ENCODE measurements around the gene SLMAP. TPM values are rescaled to one million over a fixed set of nuclear protein-coding genes. Genes with fewer than 3 reads are reported as not detected.
A peak's percentile ranks its signal among the peaks of the same experiment; 100 is the strongest.

The SLMAP gene
- polyA plus RNA-seq, 1 donor (not counting 4 experiments of a cell fraction or from before 2014, with no cell fraction given): 58.0 TPM

DNA sequence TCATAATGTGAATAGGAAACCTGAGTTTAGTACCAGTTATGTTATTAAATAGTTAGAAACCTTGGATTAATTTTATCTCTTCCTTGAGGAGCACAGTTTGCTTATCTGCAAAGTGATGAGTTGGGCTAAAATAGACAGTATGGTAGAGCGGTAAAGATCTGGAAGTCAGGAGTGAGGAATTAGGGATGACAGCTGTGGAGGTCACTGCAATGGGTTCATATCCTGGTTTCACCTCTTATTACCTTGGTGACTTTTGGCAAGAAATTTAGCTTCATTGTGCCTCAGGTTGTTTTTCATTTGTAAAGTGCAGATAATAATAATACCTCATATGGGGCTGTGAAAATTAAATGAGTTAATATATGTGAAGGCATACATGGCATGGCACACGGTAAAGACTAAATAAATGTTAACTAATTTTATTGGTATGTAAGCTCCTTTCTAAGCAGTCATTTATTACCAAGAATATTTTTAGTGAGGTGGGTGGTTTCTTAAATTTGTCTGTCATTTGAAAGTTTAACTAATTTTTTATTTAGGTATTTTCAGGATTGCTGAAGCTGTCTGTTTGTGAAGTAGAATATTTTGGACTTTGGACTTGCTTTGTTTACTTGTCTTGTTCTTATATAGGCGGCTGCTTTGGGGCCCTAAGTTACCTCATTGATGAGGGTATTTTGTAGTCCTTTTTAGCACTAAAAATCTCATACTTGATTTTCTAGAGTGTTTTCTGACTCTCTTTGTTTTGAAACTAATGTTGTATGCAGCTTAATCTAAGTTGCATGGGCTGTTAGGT, 41.8 kb downstream of the SLMAP start:
- H3K9ac ChIP-seq (ENCODE audit: control insufficient read depth, extremely low read depth, insufficient read depth, low read length): no peak overlapping the region
- DNase-seq (ENCODE audit: low read depth, low spot score): no peak
- no peak overlapping the region for H3K27ac ChIP-seq (ENCODE audit: control insufficient read depth, insufficient read depth, low read length)
- TF ChIP-seq, protein P1, sequence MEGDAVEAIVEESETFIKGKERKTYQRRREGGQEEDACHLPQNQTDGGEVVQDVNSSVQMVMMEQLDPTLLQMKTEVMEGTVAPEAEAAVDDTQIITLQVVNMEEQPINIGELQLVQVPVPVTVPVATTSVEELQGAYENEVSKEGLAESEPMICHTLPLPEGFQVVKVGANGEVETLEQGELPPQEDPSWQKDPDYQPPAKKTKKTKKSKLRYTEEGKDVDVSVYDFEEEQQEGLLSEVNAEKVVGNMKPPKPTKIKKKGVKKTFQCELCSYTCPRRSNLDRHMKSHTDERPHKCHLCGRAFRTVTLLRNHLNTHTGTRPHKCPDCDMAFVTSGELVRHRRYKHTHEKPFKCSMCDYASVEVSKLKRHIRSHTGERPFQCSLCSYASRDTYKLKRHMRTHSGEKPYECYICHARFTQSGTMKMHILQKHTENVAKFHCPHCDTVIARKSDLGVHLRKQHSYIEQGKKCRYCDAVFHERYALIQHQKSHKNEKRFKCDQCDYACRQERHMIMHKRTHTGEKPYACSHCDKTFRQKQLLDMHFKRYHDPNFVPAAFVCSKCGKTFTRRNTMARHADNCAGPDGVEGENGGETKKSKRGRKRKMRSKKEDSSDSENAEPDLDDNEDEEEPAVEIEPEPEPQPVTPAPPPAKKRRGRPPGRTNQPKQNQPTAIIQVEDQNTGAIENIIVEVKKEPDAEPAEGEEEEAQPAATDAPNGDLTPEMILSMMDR (optimal IDR thresholded peaks at IDR 0.05 in 1 of 3, IDR thresholded peaks at IDR 0.05 in 1 of 3, conservative IDR thresholded peaks at IDR 0.05 in 1 of 3; ENCODE audit: extremely low read depth in 1 of 3, insufficient read depth in 2 of 3, low read length in 3 of 3): no peak
- no peak for TF ChIP-seq EZH2 (IDR thresholded peaks at IDR 0.05; ENCODE audit: low read length)
- no peaks in the 10 kb centered on the region for H3K36me3 ChIP-seq (ENCODE audit: control insufficient read depth in 2 of 2, extremely low read depth in 1 of 2, insufficient read depth in 2 of 2, low read length in 2 of 2)
- no peaks in the 10 kb centered on the region for H3K9me1 ChIP-seq (ENCODE audit: control insufficient read depth, extremely low read depth, insufficient read depth, low read length)
- H3K9me3 ChIP-seq (ENCODE audit: control insufficient read depth, low read depth, low read length): no peaks in the 10 kb centered on the region
- H2AFZ ChIP-seq (ENCODE audit: control insufficient read depth, low read length): no peak overlapping the region
- no peak overlapping the region for H3K4me3 ChIP-seq (ENCODE audit: control insufficient read depth in 2 of 3, extremely low read depth in 1 of 3, insufficient read depth in 2 of 3, low read depth in 1 of 3, low read length in 3 of 3)
- peaks cover 7% of the 10 kb centered on the region for H4K20me1 ChIP-seq (ENCODE audit: control insufficient read depth, extremely low read depth, insufficient read depth, low read length)
- peaks cover 97% of the 10 kb centered on the region for H3K79me2 ChIP-seq (ENCODE audit: control insufficient read depth, insufficient read depth, low read length)
- dilution Hi-C loops (cut with MboI; ENCODE audit: extremely low pct_ligation_motif_present, low sequenced_read_pairs): no loop called here
- H3K4me2 ChIP-seq (ENCODE audit: control insufficient read depth, extremely low read depth, insufficient read depth, low read depth, low read length): no peak overlapping the region
- no peak for FAIRE-seq
- H3K4me1 ChIP-seq (ENCODE audit: control insufficient read depth, extremely low read depth, insufficient read depth, low read length): peaks cover 47% of the 10 kb centered on the region
- no peaks in the 10 kb centered on the region for H3K27me3 ChIP-seq (ENCODE audit: control insufficient read depth, extremely low read depth, insufficient read depth, low read length)

DNA sequence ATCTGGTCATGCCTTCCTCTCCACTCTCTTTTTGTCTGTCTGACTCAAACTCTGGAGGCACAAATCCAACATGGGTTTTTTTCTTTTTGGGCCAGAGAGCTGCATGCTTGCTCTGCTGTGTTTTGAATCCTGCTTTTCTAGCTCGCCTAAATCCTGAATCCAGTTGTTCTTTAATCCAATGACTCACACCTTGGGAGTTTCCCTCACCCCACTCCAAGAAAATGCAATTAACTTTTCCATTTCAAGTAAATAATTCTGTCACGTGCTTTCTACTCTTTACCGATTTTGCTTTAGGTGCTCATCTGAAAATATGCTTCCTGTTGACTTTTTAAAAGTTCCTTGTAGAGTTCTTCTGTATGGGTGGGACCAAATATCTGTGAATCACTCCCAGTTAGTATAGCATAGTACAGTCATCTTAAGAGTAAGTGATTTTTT, 47.6 kb downstream of the SLMAP start:
- Histone ChIP-seq H2AFZ (ENCODE audit: control insufficient read depth, low read length) (no peak overlapping the region), H3K4me3 (ENCODE audit: control insufficient read depth in 2 of 3, extremely low read depth in 1 of 3, insufficient read depth in 2 of 3, low read depth in 1 of 3, low read length in 3 of 3) (peak overlapping the region in 1 of 3 experiments; percentile 23), H3K9me3 (ENCODE audit: control insufficient read depth, low read depth, low read length) (no peaks in the 10 kb centered on the region), H3K27ac (ENCODE audit: control insufficient read depth, insufficient read depth, low read length) (peak overlapping the region; percentile 99), H3K36me3 (ENCODE audit: control insufficient read depth in 2 of 2, extremely low read depth in 1 of 2, insufficient read depth in 2 of 2, low read length in 2 of 2) (no peaks in the 10 kb centered on the region), H3K9me1 (ENCODE audit: control insufficient read depth, extremely low read depth, insufficient read depth, low read length) (no peaks in the 10 kb centered on the region), H3K79me2 (ENCODE audit: control insufficient read depth, insufficient read depth, low read length) (peaks cover 87% of the 10 kb centered on the region), H3K4me2 (ENCODE audit: control insufficient read depth, extremely low read depth, insufficient read depth, low read depth, low read length) (peak overlapping the region; percentile 91), H3K9ac (ENCODE audit: control insufficient read depth, extremely low read depth, insufficient read depth, low read length) (peak overlapping the region; percentile 72), H4K20me1 (ENCODE audit: control insufficient read depth, extremely low read depth, insufficient read depth, low read length) (no peaks in the 10 kb centered on the region), H3K4me1 (ENCODE audit: control insufficient read depth, extremely low read depth, insufficient read depth, low read length) (peaks cover 52% of the 10 kb centered on the region), H3K27me3 (ENCODE audit: control insufficient read depth, extremely low read depth, insufficient read depth, low read length) (no peaks in the 10 kb centered on the region)
- FAIRE-seq: peak; percentile 86
- dilution Hi-C loops (cut with MboI; ENCODE audit: extremely low pct_ligation_motif_present, low sequenced_read_pairs): no loop called here
- DNase-seq (ENCODE audit: low read depth, low spot score): peak; percentile 91
- no peak for TF ChIP-seq EZH2 (IDR thresholded peaks at IDR 0.05; ENCODE audit: low read length)
- TF ChIP-seq, protein P1 (optimal IDR thresholded peaks at IDR 0.05 in 1 of 3, IDR thresholded peaks at IDR 0.05 in 1 of 3, conservative IDR thresholded peaks at IDR 0.05 in 1 of 3; ENCODE audit: extremely low read depth in 1 of 3, insufficient read depth in 2 of 3, low read length in 3 of 3): no peak
